Measurements from ENCODE around the gene GAGE10. TPM values are rescaled to one million over a fixed set of nuclear protein-coding genes. Genes with fewer than 3 reads are reported as not detected.

Gene GAGE10
- total RNA-seq = not detected in 2 replicates

GRCh38 chrX:49303346-49303745 lies at the start of gene GAGE10:
Gene GAGE10 (plus strand): TSS chrX:49303646. CDS start chrX:49304860, 1,214 bp downstream.

DNA sequence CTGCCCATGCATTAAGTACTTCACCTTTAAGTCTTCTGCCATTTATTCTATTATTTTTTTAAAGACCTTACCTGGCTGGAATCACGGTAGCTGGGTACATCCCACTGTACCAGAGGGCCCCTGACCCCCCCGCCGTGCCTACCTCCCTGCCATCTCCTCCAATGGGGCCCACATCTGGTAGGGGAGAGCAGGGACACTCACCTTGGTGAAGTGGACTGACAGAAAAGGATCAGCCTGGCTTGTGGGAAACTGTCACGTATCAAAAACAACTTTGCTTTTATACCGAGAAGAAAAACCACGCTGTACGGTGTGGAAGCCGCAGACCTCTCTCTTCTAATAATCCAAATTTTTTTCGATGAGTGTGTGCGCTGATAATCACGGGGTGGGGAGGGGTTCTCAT lies 39.0 kb upstream of the GAGE10 start, which contains the start of gene FOXP3:
Gene FOXP3, minus strand, starts transcription at position 251 of the 400 bp plus-strand sequence. CDS start 6,205 bp downstream, outside the sequence.

DNA sequence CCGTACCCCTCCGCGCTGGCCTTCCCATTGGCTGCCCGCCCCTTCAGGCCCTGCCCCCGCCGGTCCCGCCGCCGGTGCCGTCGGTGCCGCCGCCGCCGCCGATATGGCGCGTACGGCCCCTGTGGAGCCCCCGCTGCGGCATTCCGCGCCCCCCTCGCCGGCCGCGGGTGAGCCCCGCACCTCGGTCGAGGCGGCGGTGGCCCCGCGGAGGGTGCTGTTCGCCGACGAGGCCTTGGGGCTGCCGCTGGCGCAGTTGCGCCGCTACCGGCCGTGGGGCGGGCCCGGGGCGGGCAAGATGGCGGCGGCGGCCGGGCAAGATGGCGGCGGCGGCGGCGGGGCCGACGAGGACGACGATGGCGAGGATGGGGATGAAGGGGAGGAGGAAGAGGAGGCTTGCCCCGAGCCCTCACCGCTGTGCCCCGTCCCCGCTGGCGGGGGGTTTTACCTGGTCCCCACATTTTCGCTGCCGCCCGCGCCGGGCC lies 33.6 kb upstream of the GAGE10 start, which contains the start of gene PPP1R3F:
Gene PPP1R3F, plus strand, starts transcription at position 27 of the 482 bp plus-strand sequence. Its CDS starts 77 bp downstream, at position 104.

DNA sequence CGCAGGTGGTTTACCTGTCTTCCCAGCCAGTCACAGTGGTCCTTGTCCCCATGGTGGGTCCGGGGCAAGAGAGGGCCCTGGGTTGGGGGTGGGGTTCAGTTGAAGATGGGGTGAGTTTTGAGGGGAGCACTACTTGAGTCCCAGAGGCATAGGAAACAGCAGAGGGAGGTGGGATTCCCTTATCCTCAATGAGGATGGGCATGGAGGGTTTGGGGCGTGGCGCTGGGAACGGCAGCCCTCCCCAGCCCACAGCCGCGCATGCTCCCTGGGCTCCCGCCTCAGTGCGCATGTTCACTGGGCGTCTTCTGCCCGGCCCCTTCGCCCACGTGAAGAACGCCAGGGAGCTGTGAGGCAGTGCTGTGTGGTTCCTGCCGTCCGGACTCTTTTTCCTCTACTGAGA lies 18.3 kb downstream of the GAGE10 start, which contains the start of gene GAGE12J:
Gene GAGE12J, plus strand, starts transcription at position 301 of the 400 bp plus-strand sequence. CDS start 1,157 bp downstream, outside the sequence.

DNA sequence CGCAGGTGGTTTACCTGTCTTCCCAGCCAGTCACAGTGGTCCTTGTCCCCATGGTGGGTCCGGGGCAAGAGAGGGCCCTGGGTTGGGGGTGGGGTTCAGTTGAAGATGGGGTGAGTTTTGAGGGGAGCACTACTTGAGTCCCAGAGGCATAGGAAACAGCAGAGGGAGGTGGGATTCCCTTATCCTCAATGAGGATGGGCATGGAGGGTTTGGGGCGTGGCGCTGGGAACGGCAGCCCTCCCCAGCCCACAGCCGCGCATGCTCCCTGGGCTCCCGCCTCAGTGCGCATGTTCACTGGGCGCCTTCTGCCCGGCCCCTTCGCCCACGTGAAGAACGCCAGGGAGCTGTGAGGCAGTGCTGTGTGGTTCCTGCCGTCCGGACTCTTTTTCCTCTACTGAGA lies 27.8 kb downstream of the GAGE10 start, which contains the start of gene GAGE13:
Gene GAGE13, plus strand, starts transcription at position 301 of the 400 bp plus-strand sequence. CDS start 1,156 bp downstream, outside the sequence.

Other genes with a start within 250 kb of the GAGE10 start
- gene CCDC120, start 244.6 kb upstream of the GAGE10 start, total RNA-seq = 0.11 and 0.37 TPM in 2 replicates
- 6.6 and 9.1 TPM in 2 replicates for gene PRAF2, start 229.6 kb upstream of the GAGE10 start, total RNA-seq
- gene WDR45, start 223.8 kb upstream of the GAGE10 start, total RNA-seq = 30.1 and 39.6 TPM in 2 replicates
- 18.2 and 25.7 TPM in 2 replicates for gene GPKOW, start 179.9 kb upstream of the GAGE10 start, total RNA-seq
- 1.4 and 2.4 TPM in 2 replicates for gene MAGIX, start 140.9 kb upstream of the GAGE10 start, total RNA-seq
- 16.0 and 17.7 TPM in 2 replicates for gene PLP2, start 131.7 kb upstream of the GAGE10 start, total RNA-seq
- gene PRICKLE3, start 117.3 kb upstream of the GAGE10 start, total RNA-seq = 5.3 and 5.9 TPM in 2 replicates
- 0.12 and 0.33 TPM in 2 replicates for gene SYP, start 103.5 kb upstream of the GAGE10 start, total RNA-seq
- gene CACNA1F, start 70.3 kb upstream of the GAGE10 start, total RNA-seq = under 0.01 TPM in 1 of 2 replicates, not detected in the other
- gene CCDC22, start 68.2 kb upstream of the GAGE10 start, total RNA-seq = 8.7 and 10.5 TPM in 2 replicates
- gene FOXP3, start 38.9 kb upstream of the GAGE10 start, total RNA-seq = not detected in 2 replicates
- gene PPP1R3F, start 33.9 kb upstream of the GAGE10 start, total RNA-seq = 2.4 and 7.5 TPM in 2 replicates
- gene GAGE12J, start 18.4 kb downstream of the GAGE10 start, total RNA-seq = not detected in 2 replicates
- gene GAGE13, start 27.9 kb downstream of the GAGE10 start, total RNA-seq = not detected in 2 replicates
- gene GAGE12C, start 228.5 kb downstream of the GAGE10 start, total RNA-seq = not detected in 2 replicates
- gene GAGE12D, start 238.1 kb downstream of the GAGE10 start, total RNA-seq = not detected in 2 replicates
- gene GAGE12E, start 247.6 kb downstream of the GAGE10 start, total RNA-seq = not detected in 2 replicates